ENCODE results near the gene ASS1.

GRCh38 chr9:130528674-130529073 lies 83.9 kb downstream of the ASS1 start:
- TF ChIP-seq POLR2A (IDR thresholded peaks at IDR 0.05), result no peak
- TF ChIP-seq CTCF (IDR thresholded peaks at IDR 0.05), result no peak

Measured in thyroid gland (tissue), 4 donors.